Left ventricle myocardium inferior (tissue), 1 donor: ENCODE results near the gene TRIL. TPM values are rescaled to one million over a fixed set of nuclear protein-coding genes. Genes with fewer than 3 reads are reported as not detected.

Source experiments
- DNase-seq: peaks from one replicate; pipeline ENCODE4 v3.0.0-alpha.2; 2020
- H3K27ac ChIP-seq: fragments of 200-600 bp; replicated peaks from 2 replicates; pipeline ENCODE4 v1.8.0; 2021
- H3K27me3 ChIP-seq: fragments of 200-600 bp; 2 replicates; pipeline ENCODE4 v1.8.0; 2021; ENCODE audit warnings: low read depth
- H3K36me3 ChIP-seq: fragments of 200-600 bp; 2 replicates; pipeline ENCODE4 v1.8.0; 2021
- H3K4me1 ChIP-seq: fragments of 200-600 bp; 2 replicates; pipeline ENCODE4 v1.8.0; 2021
- H3K4me3 ChIP-seq: fragments of 200-600 bp; 2 replicates; pipeline ENCODE4 v1.8.0; 2021; ENCODE audit warnings: mild to moderate bottlenecking, moderate library complexity
- H3K9me3 ChIP-seq: fragments of 200-600 bp; replicated peaks from 2 replicates; pipeline ENCODE4 v1.8.0; 2021
- CTCF ChIP-seq: fragments of 200-600 bp; IDR thresholded peaks from 2 replicates; pipeline ENCODE4 v1.8.0; 2021; ENCODE audit warnings: antibody characterized with exemption, mild to moderate bottlenecking, borderline replicate concordance
- intact Hi-C: fragments of 100-400 bp; cut with micrococcal nuclease; formaldehyde crosslinking; loops from one replicate; pipeline ENCODE4 v1.11.0; 2022
- total RNA-seq: library from RNA; stranded (reverse); fragmentation: NEBNext Ultra II Directional; extraction: Animal tissue kit (Norgen Biotek cat#: 25700); gene quantifications from one replicate; pipeline ENCODE4 v1.2.1, GENCODE V29; 2021
- donor health status: DM: no; HTN: yes; CAD: no; lungs with severe emphysema.

TRIL gene
- total RNA-seq, 1 donor from 2014 or later, result 1.9 TPM

GRCh38 chr7:28903730-28904577, 54.2 kb downstream of the TRIL start:
- Histone ChIP-seq H3K4me1 (no peaks in the 10 kb centered on the region), H3K27ac (no peak overlapping the region), H3K27me3 (no peaks in the 10 kb centered on the region), H3K4me3 (peak overlapping the region; percentile 43), H3K36me3 (no peaks in the 10 kb centered on the region), H3K9me3 (no peaks in the 10 kb centered on the region)
- DNase-seq, result no peak
- intact Hi-C loops, result no loop called here
- TF ChIP-seq CTCF, result no peak

Other genes with a start within 250 kb of the TRIL start
- gene CPVL, start 188.2 kb upstream of the TRIL start, total RNA-seq, result 86.3 TPM
- gene CHN2, start 236.4 kb upstream of the TRIL start, total RNA-seq, result 36.1 TPM